ENCODE results near the gene DHRS4L2. TPM values are rescaled to one million over a fixed set of nuclear protein-coding genes. Genes with fewer than 3 reads are reported as not detected.
"Not testable (repeated sequence)": the region's sequence is repeated elsewhere in the genome, so short reads cannot be mapped to it uniquely, and the experiment has no call there.

The DHRS4L2 gene
- total RNA-seq, 1 experiment from 2014 or later: 7.8 TPM

GRCh38 chr14:23990961-23991360, 2.2 kb downstream of the DHRS4L2 start:
- H3K27me3 ChIP-seq (replicated peaks; ENCODE audit: control insufficient read depth, insufficient read depth, low read length); H3K27ac Mint-ChIP-seq (ENCODE audit: unreplicated experiment); H3K36me3 Mint-ChIP-seq (ENCODE audit: insufficient read depth, unreplicated experiment); H3K9me3 ChIP-seq; POLR2A ChIA-PET; H3K4me1 ChIP-seq; H3K27me3 Mint-ChIP-seq (ENCODE audit: insufficient read depth, unreplicated experiment); H3K9me3 Mint-ChIP-seq (ENCODE audit: unreplicated experiment); CTCF ChIA-PET; BruUV-seq (replicated peaks); DNase-seq; H3K4me3 Mint-ChIP-seq (ENCODE audit: unreplicated experiment); H3K4me3 ChIP-seq (ENCODE audit: low read depth, low read length); H3K4me1 Mint-ChIP-seq (ENCODE audit: low read depth, unreplicated experiment); H3K36me3 ChIP-seq (ENCODE audit: control insufficient read depth, insufficient read depth, low read length); intact Hi-C loops (cut with micrococcal nuclease; ENCODE audit: unreplicated experiment): not testable (repeated sequence)

GRCh38 chr14:23993042-23993441, 4.3 kb downstream of the DHRS4L2 start:
- H3K27me3 ChIP-seq (replicated peaks; ENCODE audit: control insufficient read depth, insufficient read depth, low read length); DNase-seq; H3K36me3 ChIP-seq (ENCODE audit: control insufficient read depth, insufficient read depth, low read length); H3K27me3 Mint-ChIP-seq (ENCODE audit: insufficient read depth, unreplicated experiment); BruUV-seq (replicated peaks); H3K4me3 ChIP-seq (ENCODE audit: low read depth, low read length); H3K9me3 Mint-ChIP-seq (ENCODE audit: unreplicated experiment); H3K27ac Mint-ChIP-seq (ENCODE audit: unreplicated experiment); H3K4me1 Mint-ChIP-seq (ENCODE audit: low read depth, unreplicated experiment); POLR2A ChIA-PET; H3K4me3 Mint-ChIP-seq (ENCODE audit: unreplicated experiment); CTCF ChIA-PET; intact Hi-C loops (cut with micrococcal nuclease; ENCODE audit: unreplicated experiment); H3K4me1 ChIP-seq; H3K9me3 ChIP-seq; H3K36me3 Mint-ChIP-seq (ENCODE audit: insufficient read depth, unreplicated experiment): not testable (repeated sequence)

DNA sequence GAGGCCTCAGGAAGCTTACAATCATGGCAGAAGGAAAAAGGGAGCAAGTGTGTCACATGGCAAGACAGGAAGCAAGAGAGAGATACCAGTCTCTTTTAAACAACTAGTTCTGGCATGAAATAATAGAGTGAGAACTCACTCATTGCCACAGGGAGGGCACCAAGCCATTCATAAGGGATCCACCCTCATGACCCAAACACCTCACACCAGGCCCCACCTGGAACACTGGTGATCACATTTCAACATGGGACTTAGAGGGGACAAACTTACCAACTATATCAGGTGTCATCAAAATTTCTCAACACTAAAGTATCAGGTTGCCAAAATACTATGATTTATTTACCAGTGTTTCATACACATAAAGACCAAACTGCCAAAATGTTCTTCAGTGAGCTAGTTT, 7.3 kb downstream of the DHRS4L2 start:
- H3K4me3 Mint-ChIP-seq (ENCODE audit: unreplicated experiment); CTCF ChIA-PET; H3K4me1 ChIP-seq; H3K27me3 Mint-ChIP-seq (ENCODE audit: insufficient read depth, unreplicated experiment); H3K4me3 ChIP-seq (ENCODE audit: low read depth, low read length); BruUV-seq (replicated peaks); H3K36me3 Mint-ChIP-seq (ENCODE audit: insufficient read depth, unreplicated experiment); H3K36me3 ChIP-seq (ENCODE audit: control insufficient read depth, insufficient read depth, low read length); intact Hi-C loops (cut with micrococcal nuclease; ENCODE audit: unreplicated experiment); H3K4me1 Mint-ChIP-seq (ENCODE audit: low read depth, unreplicated experiment); H3K27me3 ChIP-seq (replicated peaks; ENCODE audit: control insufficient read depth, insufficient read depth, low read length); POLR2A ChIA-PET; H3K27ac Mint-ChIP-seq (ENCODE audit: unreplicated experiment); H3K9me3 Mint-ChIP-seq (ENCODE audit: unreplicated experiment); DNase-seq; H3K9me3 ChIP-seq: not testable (repeated sequence)

- H3K9me3 ChIP-seq; CTCF ChIA-PET; H3K4me1 Mint-ChIP-seq (ENCODE audit: low read depth, unreplicated experiment); H3K9me3 Mint-ChIP-seq (ENCODE audit: unreplicated experiment); POLR2A ChIA-PET; H3K36me3 ChIP-seq (ENCODE audit: control insufficient read depth, insufficient read depth, low read length); DNase-seq; H3K27me3 ChIP-seq (replicated peaks; ENCODE audit: control insufficient read depth, insufficient read depth, low read length); H3K4me1 ChIP-seq; H3K27me3 Mint-ChIP-seq (ENCODE audit: insufficient read depth, unreplicated experiment); H3K27ac Mint-ChIP-seq (ENCODE audit: unreplicated experiment); intact Hi-C loops (cut with micrococcal nuclease; ENCODE audit: unreplicated experiment); H3K4me3 ChIP-seq (ENCODE audit: low read depth, low read length); H3K36me3 Mint-ChIP-seq (ENCODE audit: insufficient read depth, unreplicated experiment); BruUV-seq (replicated peaks); H3K4me3 Mint-ChIP-seq (ENCODE audit: unreplicated experiment): not testable (repeated sequence)
Measured at GRCh38 chr14:23996825-23997224, 8.1 kb downstream of the DHRS4L2 start.

DNA sequence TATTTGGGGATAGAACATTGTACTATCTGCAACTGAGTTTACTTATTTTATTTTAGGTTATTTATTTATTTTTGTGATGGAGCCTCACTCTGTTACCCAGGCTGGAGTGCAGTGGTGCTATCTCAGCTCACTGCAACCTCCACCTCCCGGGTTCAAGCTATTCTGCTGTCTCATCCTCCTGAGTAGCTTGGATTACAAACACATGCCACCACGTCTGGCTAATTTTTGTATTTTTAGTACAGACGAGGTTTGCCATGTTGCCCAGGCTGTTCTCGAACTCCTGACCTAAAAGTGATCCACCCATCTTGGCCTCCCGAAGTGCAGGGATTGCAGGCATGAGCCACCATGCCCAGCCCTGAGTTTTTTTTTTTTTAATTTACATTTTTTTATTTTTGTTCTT, 10.9 kb downstream of the DHRS4L2 start:
- H3K4me3 Mint-ChIP-seq (ENCODE audit: unreplicated experiment); intact Hi-C loops (cut with micrococcal nuclease; ENCODE audit: unreplicated experiment); POLR2A ChIA-PET; BruUV-seq (replicated peaks); H3K36me3 Mint-ChIP-seq (ENCODE audit: insufficient read depth, unreplicated experiment); CTCF ChIA-PET; H3K27me3 ChIP-seq (replicated peaks; ENCODE audit: control insufficient read depth, insufficient read depth, low read length); H3K27ac Mint-ChIP-seq (ENCODE audit: unreplicated experiment); H3K4me1 Mint-ChIP-seq (ENCODE audit: low read depth, unreplicated experiment); DNase-seq; H3K9me3 ChIP-seq; H3K27me3 Mint-ChIP-seq (ENCODE audit: insufficient read depth, unreplicated experiment); H3K36me3 ChIP-seq (ENCODE audit: control insufficient read depth, insufficient read depth, low read length); H3K4me1 ChIP-seq; H3K9me3 Mint-ChIP-seq (ENCODE audit: unreplicated experiment); H3K4me3 ChIP-seq (ENCODE audit: low read depth, low read length): not testable (repeated sequence)

GRCh38 chr14:24001078-24001477, 12.3 kb downstream of the DHRS4L2 start:
- CTCF ChIA-PET: not testable (repeated sequence)

DNA sequence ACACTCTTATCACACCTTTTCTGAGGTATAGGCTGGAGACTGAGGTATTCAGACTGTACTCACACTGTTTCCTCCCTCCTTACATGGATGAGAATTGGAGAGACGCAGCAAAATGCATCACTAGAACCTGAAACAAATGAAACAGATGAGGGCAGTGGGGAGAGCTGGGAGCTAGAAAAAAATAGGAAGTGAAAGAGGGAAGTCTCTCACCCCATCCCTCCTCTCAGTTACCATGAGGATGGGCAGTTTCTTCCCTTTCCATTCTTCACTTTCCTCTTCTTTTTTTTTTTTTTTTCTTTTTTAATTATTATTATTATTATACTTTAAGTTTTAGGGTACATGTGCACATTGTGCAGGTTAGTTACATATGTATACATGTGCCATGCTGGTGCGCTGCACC, 12.9 kb downstream of the DHRS4L2 start:
- H3K27me3 Mint-ChIP-seq (ENCODE audit: insufficient read depth, unreplicated experiment); BruUV-seq (replicated peaks); H3K36me3 Mint-ChIP-seq (ENCODE audit: insufficient read depth, unreplicated experiment); H3K9me3 ChIP-seq; H3K4me3 ChIP-seq (ENCODE audit: low read depth, low read length); POLR2A ChIA-PET; H3K4me1 ChIP-seq; intact Hi-C loops (cut with micrococcal nuclease; ENCODE audit: unreplicated experiment); H3K27me3 ChIP-seq (replicated peaks; ENCODE audit: control insufficient read depth, insufficient read depth, low read length); H3K27ac Mint-ChIP-seq (ENCODE audit: unreplicated experiment); DNase-seq; H3K9me3 Mint-ChIP-seq (ENCODE audit: unreplicated experiment); CTCF ChIA-PET; H3K4me3 Mint-ChIP-seq (ENCODE audit: unreplicated experiment); H3K4me1 Mint-ChIP-seq (ENCODE audit: low read depth, unreplicated experiment); H3K36me3 ChIP-seq (ENCODE audit: control insufficient read depth, insufficient read depth, low read length): not testable (repeated sequence)

More at GRCh38 chr14:24001078-24001477, 12.3 kb downstream of the DHRS4L2 start:
- H3K36me3 ChIP-seq (ENCODE audit: control insufficient read depth, insufficient read depth, low read length); H3K4me1 Mint-ChIP-seq (ENCODE audit: low read depth, unreplicated experiment); H3K4me1 ChIP-seq; H3K27me3 ChIP-seq (replicated peaks; ENCODE audit: control insufficient read depth, insufficient read depth, low read length); H3K4me3 Mint-ChIP-seq (ENCODE audit: unreplicated experiment); H3K27ac Mint-ChIP-seq (ENCODE audit: unreplicated experiment); H3K27me3 Mint-ChIP-seq (ENCODE audit: insufficient read depth, unreplicated experiment); BruUV-seq (replicated peaks); intact Hi-C loops (cut with micrococcal nuclease; ENCODE audit: unreplicated experiment); H3K9me3 Mint-ChIP-seq (ENCODE audit: unreplicated experiment); H3K36me3 Mint-ChIP-seq (ENCODE audit: insufficient read depth, unreplicated experiment); POLR2A ChIA-PET; DNase-seq; H3K4me3 ChIP-seq (ENCODE audit: low read depth, low read length); H3K9me3 ChIP-seq: not testable (repeated sequence)

Data from Caco-2 (cell line).